Measurements from ENCODE around the gene ZDHHC7. TPM values are rescaled to one million over a fixed set of nuclear protein-coding genes. Genes with fewer than 3 reads are reported as not detected.

Gene ZDHHC7
- total RNA-seq, 2 experiments from 2014 or later: 20.7 to 23.6 TPM

DNA sequence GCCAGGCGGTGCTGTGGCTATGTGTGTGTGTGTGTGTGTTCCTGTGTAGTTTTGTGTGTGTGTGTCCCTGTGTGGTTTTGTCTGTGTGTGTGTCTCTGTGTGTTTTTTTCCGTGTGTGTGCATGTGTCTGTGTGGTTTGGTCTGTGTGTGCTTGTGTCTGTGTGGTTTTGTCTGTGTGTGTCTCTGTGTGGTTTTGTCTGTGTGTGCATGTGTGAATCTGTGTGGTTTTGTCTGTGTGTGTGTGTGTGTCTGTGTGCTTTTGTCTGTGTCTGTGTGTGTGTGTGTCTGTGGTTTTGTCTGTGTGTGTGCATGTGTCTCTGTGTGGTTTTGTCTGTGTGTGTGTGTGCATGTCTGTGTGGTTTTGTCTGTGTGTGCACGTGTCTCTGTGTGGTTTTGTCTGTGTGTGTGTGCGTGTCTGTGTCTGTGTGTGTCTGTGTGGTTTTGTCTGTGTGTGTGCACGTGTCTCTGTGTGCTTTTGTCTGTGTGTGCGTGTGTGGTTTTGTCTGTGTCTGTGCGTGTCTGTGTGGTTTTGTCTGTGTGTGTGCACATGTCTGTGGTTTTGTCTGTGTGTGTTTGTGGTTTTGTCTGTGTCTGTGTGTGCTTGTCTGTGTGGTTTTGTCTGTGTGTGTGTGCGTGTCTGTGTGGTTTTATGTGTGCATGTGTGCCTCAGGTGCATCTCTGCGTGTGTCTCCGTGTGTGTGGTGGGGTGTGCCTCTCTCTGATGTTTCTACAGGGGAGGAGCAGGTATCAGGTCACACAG, 62.3 kb downstream of the ZDHHC7 start:
- Mint-ChIP-seq H3K4me3 (no peak overlapping the region), H3K9me3 (no peaks in the 10 kb centered on the region), H3K27ac (no peak overlapping the region), H3K4me1 (ENCODE audit: low read depth) (peaks cover 2% of the 10 kb centered on the region), H3K27me3 (peaks cover 3% of the 10 kb centered on the region), H3K36me3 (ENCODE audit: low read depth) (no peaks in the 10 kb centered on the region)
- POLR2A ChIA-PET: no interaction called here
- intact Hi-C loops (cut with micrococcal nuclease): no loop called here
- ATAC-seq (no peak), DNase-seq (no peak)
- no peak for TF ChIP-seq CTCF (IDR thresholded peaks at IDR 0.05)
- CTCF ChIA-PET: interaction anchor here (1.1 to 6.9 kb wide), 2 partner anchors 21 to 192 kb away, joined by 3 to 76 read pairs; no protein-coding TSS in a partner anchor

GRCh38 chr16:84947996-84948850, 63.1 kb downstream of the ZDHHC7 start:
- ChIA-PET POLR2A (no interaction called here), CTCF (no interaction called here)
- Mint-ChIP-seq H3K9me3 (no peaks in the 10 kb centered on the region), H3K4me1 (ENCODE audit: low read depth) (peaks cover 2% of the 10 kb centered on the region), H3K27me3 (peaks cover 3% of the 10 kb centered on the region), H3K27ac (no peak overlapping the region), H3K4me3 (no peak overlapping the region), H3K36me3 (ENCODE audit: low read depth) (no peaks in the 10 kb centered on the region)
- no peak for TF ChIP-seq CTCF (IDR thresholded peaks at IDR 0.05)
- intact Hi-C loops (cut with micrococcal nuclease): no loop called here
- ATAC-seq (peak; percentile 22), DNase-seq (no peak)

DNA sequence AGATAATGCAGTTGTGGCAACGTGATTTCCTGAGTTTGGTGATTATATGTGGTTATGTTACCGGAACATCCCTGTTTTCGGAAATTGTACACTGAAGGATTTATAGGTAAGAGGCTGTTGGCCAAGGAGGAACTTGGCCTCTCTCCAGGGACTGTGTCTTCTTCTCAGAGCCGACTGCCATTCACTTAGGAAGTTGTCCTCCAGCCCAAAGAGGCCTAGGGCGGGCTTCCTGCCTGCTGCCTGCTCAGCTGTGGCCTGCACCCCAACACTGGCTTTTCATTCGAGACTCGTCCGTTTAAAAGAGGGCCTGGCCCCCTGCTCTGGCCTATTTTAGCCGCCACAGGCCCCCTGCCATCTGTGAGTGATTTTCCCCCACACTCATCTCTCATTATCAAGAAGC, 64.3 kb downstream of the ZDHHC7 start:
- ChIA-PET CTCF (interaction anchor here (1.9 kb wide), 1 partner anchor 23 kb away, joined by 8 read pairs; no protein-coding TSS in a partner anchor), POLR2A (no interaction called here)
- Mint-ChIP-seq H3K36me3 (ENCODE audit: low read depth) (no peaks in the 10 kb centered on the region), H3K4me3 (no peak overlapping the region), H3K27me3 (peaks cover 3% of the 10 kb centered on the region), H3K9me3 (no peaks in the 10 kb centered on the region), H3K27ac (no peak overlapping the region), H3K4me1 (ENCODE audit: low read depth) (peaks cover 2% of the 10 kb centered on the region)
- intact Hi-C loops (cut with micrococcal nuclease): no loop called here
- no peak for ATAC-seq
- DNase-seq: no peak
- TF ChIP-seq CTCF (IDR thresholded peaks at IDR 0.05): no peak

DNA sequence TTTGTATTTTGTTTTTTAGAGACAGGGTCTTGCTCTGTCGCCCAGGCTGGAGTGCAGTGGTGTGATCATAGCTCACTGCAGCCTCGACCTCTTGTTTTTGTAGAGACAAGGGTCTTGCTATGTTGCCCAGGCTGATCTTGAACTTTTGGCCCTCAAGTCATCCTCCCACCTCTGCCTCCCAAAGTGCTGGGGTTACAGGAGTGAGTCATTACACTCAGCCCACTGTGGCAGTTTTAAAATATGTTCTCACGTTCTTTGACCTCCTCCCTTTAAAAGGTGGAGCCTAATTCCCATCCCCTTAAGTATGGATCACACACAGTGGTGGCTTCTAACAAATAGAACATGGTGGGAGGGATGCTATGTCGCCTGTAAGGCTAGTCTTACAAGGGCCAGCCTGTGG, 67.7 kb downstream of the ZDHHC7 start:
- Mint-ChIP-seq H3K4me3 (no peak overlapping the region), H3K9me3 (no peaks in the 10 kb centered on the region), H3K27ac (no peak overlapping the region), H3K36me3 (ENCODE audit: low read depth) (no peaks in the 10 kb centered on the region), H3K27me3 (no peaks in the 10 kb centered on the region), H3K4me1 (ENCODE audit: low read depth) (no peaks in the 10 kb centered on the region)
- no peak for ATAC-seq
- TF ChIP-seq CTCF (IDR thresholded peaks at IDR 0.05): no peak
- no peak for DNase-seq
- intact Hi-C loops (cut with micrococcal nuclease): no loop called here
- POLR2A ChIA-PET: no interaction called here
- CTCF ChIA-PET: no interaction called here

GRCh38 chr16:84942786-84943185, 68.5 kb downstream of the ZDHHC7 start:
- H3K9me3 Mint-ChIP-seq: no peaks in the 10 kb centered on the region
- no peak for TF ChIP-seq CTCF (IDR thresholded peaks at IDR 0.05)
- no peak overlapping the region for H3K4me3 Mint-ChIP-seq
- DNase-seq (no peak), ATAC-seq (no peak)
- H3K27me3 Mint-ChIP-seq: no peaks in the 10 kb centered on the region
- H3K27ac Mint-ChIP-seq: no peak overlapping the region
- intact Hi-C loops (cut with micrococcal nuclease): no loop called here
- CTCF ChIA-PET: interaction anchor here (0.9 to 2.1 kb wide), 2 partner anchors 9 to 28 kb away, joined by 4 to 6 read pairs; no protein-coding TSS in a partner anchor
- no peaks in the 10 kb centered on the region for H3K36me3 Mint-ChIP-seq (ENCODE audit: low read depth)
- POLR2A ChIA-PET: no interaction called here
- H3K4me1 Mint-ChIP-seq (ENCODE audit: low read depth): no peaks in the 10 kb centered on the region

Measured in activated CD8-positive, alpha-beta T cell treated with anti-CD3 and anti-CD28 coated beads for 36 hours (primary cell).